ENCODE results near the gene MYLK.
"Not testable (repeated sequence)": the region's sequence is repeated elsewhere in the genome, so short reads cannot be mapped to it uniquely, and the experiment has no call there.

MYLK gene

DNA sequence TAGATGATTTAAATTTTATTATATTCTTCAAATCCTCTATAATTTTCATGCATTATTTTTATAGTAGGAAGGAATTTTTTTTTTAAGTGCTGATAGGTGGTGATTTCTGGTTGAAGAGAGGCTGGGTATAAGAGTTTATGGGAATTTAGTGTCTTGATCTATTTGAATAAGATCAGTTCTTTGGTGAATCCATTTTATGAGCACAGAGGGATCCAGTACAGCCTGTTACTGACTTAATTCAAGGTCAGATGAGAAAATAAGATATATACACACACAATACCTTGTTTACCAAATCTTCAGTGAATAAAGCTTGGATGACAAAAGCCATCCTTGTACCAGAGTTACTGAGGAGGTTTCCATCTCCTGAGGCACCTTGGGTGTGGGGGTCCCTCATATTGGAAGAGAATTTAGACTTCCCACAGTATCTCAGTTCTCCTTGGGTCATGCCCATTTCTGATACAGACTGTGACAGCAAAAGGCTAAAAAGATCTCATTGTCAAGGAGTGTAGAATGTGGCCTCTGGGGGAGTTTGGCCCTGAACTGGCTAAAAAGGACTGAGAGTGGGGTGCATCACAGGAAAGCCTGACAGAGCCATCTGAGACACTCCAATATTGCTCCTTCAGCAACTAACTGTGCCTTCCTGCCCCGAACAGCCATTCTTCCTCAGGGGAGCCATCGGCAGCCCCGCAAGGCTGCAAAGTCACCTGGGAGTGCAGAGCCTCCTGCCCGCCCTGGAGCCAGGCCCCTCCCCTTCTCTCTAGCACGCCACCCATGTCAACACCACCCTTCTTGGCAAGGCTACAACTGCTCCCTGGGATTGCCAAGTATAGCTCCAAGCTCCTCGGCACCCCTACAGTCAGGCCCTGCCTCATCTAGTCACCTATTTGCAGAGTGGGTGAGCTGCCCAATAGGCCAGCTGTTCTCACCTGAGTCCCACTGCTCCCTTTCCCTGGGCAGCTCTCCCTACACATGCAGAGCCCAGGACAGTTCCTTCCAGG lies 256.2 kb downstream of the MYLK start:
- DNase-seq (ENCODE audit: low read depth, low spot score): no peak

DNA sequence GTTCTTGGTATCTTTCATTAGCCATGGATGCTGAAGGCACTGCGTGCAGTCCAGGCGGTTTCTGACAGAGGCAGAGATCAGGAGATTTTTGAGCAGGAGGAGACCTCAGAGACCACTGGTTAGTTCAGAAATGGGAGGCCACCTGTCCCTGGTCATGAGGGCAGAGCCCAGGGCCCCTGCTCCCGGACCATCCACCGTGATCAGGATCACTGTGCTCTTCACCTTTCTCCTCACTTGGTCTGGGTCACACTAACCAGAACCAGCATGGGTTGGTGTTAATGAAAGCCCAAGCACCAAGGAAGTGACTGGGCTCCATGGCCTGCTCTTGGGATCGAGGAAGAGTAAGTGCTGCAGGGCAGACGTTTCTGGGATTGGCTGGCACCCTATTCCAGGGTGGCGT lies 257.3 kb downstream of the MYLK start:
- no peak for DNase-seq (ENCODE audit: low read depth, low spot score)

DNA sequence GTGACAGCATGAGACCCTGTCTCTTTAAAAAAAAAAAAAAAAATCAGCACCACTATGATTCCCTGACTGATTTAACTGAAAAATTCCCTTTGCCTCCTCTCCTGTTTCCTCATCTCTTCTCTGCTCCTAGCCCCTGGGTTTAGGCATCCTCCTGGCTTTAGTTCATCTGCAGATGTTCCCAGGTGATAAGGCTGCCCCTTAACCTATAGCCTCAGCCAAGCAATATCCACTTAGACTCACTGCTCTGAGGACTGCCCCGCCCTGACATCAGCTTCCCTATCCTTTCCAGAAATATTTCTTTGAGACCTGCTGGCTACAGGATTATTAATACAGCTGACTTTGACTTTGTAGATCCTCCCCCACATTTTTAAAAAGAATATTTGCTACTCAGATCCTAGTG lies 259.8 kb downstream of the MYLK start:
- no peak for DNase-seq (ENCODE audit: low read depth, low spot score)

DNA sequence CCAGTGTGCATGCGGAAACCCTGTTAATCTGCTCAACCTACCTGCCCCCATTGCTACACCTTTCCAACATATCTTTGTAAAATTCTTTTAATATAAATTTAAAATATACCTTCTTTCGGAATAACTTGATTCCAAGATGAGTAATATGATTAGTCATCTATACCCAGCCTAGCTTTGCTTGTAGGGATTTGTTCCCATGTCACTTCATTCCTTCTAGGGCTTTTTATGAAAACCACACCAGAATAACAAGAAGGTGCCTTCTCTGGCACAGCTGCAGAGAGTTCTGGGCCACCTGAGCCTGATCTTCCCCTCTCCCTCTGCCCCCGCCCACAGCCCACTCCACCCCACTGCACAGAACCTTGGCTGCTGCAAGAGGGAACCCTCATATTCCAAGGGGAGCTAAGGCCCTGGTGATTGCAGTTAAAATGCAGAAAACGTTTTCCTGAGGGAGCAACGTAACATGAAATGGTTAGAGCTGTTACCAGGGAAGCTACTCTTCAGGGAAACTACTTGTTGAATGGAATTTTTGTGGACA lies 260.7 kb downstream of the MYLK start:
- no peak for DNase-seq (ENCODE audit: low read depth, low spot score)

DNA sequence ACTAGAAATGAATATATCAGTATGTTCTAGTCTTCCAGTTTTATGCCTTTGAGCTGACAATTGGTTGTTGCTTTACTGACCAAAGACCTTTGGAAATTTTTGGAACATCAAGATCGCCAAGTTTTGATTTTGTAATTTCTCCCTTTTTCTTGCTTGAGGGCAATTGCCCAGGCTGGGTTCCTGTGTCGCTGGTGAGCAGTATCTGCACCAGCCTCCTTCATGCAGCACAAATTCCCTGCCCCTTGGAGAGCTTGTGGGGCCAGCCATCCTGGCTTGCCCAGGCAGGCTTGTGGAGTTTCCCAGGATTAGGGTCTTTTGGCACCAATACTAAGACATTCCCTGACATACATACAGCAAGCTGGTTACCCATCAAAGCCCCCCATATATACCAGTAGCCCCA lies 261.4 kb downstream of the MYLK start:
- no peak for DNase-seq (ENCODE audit: low read depth, low spot score)

DNA sequence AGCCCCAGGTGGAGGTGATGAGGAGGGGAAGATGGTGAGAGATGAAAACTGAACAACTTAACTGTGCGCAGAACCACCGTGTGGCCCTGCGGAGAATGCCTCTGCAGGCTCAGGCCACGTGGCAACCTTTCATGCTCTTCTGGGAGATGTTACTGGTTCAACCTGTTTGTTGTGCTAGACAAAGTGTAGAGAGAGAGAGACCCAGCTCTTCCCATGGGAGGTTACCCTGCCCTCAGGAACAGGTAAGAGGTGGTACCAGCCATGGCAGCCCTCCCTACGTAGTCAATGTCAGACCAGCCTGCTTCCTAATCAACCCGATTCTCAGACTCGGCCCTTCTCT lies 262.3 kb downstream of the MYLK start:
- no peak for DNase-seq (ENCODE audit: low read depth, low spot score)

DNA sequence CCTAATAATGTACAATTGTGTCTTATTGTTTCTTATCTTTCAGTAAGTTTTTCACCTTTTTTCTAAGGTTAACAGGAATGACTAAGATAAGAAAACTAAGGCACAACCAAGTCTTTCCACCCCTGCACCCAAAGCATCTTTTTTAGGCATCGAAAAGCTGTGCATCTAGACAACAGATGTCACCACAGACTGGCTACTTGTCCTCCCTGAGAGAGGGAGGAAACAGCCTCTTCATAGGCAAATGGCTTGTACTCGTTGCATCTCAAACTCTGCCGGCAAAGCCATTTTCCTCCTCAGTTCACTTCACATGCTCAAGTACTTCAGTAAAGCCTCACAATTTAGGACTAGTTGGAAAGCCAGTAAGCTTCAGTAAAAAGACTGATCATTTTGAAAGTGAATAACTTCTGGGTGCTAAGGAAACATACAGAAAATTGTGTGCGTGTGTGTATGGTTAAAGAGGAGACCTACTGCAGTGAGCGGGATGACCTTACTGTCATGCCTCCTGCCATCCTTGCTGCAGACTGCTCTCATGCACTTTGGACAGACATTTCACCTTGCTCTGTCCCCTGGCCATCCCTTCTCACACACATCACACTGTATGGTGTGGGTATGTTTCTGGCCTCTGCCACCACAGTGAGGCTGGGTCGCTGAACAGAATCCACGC lies 262.8 kb downstream of the MYLK start:
- no peak for DNase-seq (ENCODE audit: low read depth, low spot score)

DNA sequence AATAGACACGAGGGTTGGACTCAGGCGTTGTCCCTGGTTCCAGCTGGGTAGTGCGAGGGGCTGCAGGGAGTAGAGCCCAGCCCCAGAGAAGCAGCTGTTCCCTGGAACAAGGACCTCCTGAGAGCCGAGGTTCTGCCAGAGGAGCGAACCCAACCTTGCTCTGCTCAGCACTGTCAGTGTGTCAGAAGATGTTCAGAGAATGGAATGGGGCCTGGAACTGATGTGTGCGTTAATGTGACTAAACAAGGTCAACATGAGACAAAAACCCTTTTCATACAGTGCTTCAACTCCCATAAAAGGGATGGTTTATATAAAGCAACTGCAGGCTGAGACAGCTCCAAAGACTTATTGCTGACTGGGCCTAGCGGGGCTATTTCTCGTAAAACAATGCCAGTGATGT lies 263.8 kb downstream of the MYLK start:
- DNase-seq (ENCODE audit: low read depth, low spot score): no peak

DNA sequence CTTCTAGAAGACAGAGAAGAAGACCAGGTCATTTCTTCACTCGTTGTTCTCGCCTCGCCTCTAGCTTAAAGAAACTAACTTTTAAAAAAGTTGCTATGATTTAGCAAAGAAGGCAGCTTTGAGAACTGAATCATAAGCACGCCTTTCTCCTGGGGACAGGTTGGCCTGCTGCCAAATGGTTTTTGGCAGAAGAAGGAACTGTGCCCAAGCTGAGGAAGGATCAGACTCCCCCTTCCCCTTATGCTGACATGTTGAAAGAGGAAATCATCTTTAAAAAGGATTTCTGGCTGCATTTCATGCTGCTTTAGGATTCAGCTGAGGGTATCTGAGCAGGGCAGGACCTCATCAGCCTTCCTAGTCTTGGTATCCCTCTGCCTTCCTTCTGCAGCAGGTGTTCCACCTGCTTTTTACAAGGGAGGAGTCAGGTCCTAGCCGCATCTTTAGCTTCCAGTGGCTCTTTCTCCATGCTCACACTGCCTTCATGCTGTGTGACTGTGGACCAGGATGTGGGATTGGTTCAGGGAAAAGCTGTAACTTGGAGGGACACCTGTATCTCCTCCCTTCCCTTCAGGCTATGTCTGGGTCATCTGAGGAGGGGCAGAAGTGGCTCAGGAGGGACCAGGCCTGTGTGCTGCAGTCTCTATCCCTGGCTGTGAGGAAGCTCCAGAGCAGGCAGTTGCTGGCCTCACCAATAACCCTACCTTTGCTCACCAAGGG lies 265.2 kb downstream of the MYLK start:
- DNase-seq (ENCODE audit: low read depth, low spot score): peak; percentile 59

DNA sequence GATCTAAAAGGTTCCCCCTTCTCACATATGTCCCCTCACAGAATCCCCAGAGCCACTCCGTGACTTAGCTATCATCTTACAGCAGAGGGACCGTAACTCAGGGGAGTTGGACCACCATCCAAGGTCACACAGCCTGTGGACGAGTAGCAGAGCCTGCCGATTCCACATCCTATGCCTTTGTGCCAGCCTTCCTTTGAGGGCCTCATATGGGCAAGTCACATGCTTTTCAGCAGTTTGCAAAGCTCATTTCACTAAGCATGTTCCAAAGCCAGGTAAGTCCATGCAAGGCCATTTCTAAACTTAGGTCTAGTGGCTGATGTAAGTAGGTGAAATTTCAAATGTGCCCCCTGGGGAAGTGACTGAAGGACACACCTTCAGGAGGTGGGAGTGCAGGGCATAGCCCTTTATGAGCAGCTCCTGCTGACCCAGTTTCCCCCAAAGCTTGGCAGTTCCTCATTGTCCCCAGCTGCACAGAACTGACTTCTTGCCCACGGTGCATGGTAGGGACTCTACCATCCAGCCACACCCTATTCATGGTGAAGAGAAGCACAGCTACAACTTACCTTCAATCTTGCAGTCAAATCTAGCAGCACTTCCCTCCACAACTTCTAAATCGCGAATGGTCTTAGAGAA lies 265.9 kb downstream of the MYLK start:
- no peak for DNase-seq (ENCODE audit: low read depth, low spot score)

DNA sequence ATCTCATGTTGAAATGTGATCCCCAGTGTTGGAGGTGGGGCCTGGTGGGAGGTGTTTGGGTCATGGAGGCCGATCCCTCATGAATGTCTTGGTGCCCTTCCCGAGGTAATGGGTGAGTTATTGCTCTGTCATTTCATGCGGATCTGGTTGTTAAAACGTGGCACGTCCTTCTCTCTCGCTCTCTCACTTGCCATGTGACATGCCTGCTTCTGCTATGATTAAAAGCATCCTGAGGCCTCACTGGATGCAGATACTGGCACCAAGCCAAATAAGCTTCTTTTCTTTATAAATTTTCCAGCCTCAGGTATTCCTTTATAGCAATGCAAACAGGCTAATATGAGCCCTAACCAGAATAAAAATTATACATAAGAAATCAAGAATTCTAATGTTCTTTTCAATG lies 267.5 kb downstream of the MYLK start:
- DNase-seq (ENCODE audit: low read depth, low spot score): no peak

DNA sequence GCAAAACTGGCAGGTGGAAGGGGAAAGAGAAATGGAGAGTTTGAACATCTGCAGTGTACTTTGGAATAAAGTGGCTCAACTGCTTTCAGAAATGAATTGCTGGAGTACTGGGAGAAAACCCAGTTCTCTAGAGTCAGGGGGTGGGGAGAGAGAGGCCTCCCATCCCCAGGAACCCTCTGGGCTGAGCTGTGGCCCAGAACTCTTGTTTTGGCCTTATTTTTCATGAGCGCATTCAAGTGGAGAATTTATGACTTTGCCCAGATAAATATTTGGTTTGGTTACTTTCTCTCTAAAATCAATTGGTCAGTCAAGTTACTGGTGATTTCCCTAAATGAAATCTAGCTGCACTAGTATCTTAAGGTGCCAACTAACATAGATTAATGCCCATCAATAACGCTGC lies 270.6 kb downstream of the MYLK start:
- no peak for DNase-seq (ENCODE audit: low read depth, low spot score)

DNA sequence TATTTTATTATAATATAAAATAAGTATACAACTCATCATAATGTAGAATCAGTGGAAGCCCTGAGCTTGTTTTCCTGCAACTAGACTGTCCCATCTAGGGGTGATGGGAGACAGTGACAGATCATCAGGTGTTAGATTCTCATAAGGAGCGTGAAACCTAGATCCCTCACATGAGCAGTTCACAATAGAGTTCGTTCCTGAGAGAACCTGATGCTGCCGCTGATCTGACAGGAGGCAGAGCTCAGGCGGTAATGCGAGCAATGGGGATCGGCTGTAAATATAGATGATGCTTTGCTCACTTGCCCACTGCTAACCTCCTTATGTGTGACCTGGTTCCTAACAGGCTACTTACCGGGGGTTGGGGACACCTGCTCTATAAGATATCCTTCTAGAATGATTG lies 272.5 kb downstream of the MYLK start:
- not testable (repeated sequence) for DNase-seq (ENCODE audit: low read depth, low spot score)

DNA sequence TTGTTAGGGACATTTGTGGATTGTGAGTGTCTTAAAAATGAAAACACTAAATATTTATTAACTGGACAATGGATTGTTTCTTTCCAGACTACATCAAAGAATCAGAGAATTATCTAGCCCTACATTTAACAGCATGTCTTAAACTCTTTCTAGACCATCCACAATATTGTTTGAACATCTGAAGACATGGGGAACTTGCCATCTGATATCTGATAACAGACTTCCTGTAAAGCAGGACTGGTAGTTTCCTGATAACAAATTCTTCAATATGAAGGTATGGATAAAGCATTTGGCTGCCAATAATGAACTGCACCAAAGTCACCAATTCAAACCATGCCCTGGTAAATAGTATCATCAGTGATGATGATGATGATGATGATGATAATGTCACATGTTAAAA lies 273.1 kb downstream of the MYLK start:
- DNase-seq (ENCODE audit: low read depth, low spot score): no peak

DNA sequence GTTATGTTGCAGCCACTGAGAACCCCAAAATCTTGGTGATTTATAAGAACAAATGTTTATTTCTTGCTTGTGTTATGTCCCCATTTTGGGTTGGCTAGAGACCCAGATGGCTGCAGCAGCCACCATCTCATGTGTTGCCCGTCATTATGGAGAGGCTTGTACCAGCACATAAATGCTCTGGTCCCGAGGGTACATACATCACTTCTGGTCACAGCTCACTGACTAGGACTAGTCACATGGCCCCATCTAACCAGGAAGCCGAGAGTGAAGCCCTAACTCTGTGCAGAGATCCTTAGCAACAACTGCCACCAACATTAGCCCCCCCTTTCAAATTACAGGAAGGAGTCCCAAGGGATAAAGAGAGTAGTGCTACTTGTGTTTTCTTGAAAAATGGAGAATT lies 273.8 kb downstream of the MYLK start:
- DNase-seq (ENCODE audit: low read depth, low spot score): no peak

DNA sequence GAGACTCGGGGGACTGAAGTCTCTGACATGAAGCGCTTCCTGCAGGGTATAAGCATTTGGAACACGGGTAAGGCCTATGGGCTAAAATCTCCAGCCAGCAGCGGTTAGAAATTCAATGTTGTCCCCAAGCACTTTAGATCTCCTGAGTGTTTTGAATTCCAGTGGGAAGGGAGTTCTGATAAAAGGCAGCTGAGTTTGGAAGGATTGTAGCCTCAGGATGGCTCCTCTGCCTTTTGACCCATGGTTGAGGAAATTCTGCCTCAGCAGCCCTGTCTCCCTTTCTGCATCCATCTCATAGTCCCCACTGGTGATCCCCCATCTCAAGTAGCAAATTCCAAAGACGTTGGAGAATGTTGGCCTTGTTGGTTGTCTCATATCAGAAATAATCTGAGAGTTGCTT lies 275.1 kb downstream of the MYLK start:
- no peak for DNase-seq (ENCODE audit: low read depth, low spot score)

DNA sequence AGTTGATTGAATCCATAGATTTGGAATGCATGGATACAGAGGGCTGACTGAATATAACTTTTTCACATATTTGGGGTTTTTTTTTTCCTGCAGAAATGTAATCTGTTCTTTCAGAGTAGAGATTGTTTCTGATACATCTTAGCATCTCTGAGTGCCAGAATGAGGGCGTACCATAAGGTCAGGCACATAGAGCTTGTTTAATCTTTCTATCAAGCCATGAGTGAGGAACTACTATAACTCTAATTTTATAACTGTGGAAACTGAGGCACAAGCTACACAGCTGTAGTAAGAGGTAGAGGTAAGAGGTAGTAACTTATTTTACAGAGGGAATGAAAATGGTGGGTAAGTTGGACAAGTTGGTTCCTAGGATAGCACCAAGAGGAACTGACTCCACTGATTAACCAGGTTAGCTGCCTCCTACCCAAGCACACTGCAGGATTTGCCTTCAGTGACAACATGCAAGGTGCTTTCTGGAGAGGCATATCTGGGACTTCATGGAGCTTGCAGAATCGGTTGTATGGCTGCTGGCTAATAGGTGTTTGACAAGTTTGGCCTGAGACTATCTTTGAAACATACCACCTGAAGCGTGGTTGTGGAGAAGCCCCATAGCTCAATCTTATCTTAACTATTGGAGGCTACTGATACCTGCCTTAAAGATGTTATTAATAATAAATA lies 275.7 kb downstream of the MYLK start:
- no peak for DNase-seq (ENCODE audit: low read depth, low spot score)

DNA sequence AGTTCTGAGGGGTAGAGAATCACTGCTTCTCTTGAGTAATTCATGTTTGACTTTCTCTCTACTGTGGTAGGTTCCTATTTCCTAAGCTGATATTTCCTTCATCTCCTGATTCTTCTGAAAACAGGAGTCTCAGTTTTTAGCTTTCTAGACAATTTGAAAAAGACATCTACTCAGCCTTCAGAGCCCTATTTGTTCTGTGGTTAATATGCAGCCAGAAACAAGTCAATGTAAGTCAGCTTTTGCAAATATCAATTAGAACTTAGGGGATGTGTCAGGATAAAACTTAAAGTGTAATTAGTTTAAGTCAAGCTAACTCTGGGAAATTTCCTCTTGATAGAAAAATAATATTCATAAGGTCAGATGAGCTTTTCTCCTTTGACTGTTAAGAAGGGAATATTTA lies 277.6 kb downstream of the MYLK start:
- no peak for DNase-seq (ENCODE audit: low read depth, low spot score)

DNA sequence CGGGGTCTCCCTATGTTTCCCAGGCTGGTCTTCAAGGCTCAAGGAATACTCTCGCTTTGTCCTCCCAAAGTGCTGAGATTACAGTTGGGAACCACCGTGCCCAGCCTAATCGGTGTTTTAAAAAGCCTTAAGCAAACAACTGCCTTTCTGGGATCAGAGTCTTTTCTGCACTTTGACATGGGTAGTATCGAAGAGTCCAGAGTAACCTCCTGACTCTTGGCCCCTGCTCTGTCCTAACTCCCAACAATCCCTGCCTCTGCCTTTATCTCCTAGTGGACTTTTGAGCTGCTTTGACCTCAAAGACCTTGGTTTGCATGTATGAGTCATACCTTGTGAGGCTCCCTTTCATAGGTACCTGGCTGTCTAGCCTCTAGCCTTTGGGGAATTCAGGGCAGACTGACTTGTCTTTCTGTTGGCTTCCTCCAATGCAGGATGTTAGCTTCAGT lies 278.3 kb downstream of the MYLK start:
- DNase-seq (ENCODE audit: low read depth, low spot score): no peak

DNA sequence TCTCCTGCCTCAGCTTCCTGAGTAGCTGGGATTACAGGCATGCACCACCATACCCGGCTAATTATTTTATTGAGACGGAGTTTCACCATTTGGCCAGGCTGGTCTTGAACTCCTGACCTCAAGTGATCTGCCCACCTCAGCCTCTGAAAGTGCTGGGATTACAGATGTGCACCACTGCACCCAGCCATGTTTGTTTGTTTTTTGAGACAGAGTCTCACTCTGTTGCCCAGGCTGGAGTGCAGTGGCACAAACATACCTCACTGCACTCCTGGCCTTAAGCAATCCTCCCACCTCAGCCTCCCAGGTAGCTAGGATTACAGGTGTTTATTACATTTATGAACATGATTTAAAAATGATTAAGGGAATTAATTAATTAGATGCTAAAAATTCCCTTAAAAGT lies 281.0 kb downstream of the MYLK start:
- DNase-seq (ENCODE audit: low read depth, low spot score): not testable (repeated sequence)

DNA sequence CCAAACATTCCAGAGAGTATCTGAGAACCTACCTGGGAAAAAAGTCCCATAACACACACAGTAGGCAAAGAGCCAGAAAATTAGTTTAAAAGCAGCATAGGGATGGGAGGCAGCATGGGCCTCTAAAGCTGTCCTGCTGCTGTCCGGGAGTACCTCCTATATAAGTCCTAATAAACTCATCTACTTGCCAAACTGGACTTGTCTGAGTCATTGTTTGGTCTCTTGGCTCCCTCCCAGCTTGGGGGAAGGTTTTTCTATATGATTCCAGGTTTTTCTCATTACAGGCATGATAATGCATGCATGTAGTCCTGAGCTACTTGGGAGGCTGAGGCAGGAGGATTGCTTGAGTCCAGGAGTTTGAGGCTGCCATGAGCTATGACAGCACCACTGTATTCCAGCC lies 281.8 kb downstream of the MYLK start:
- peak; percentile 52 for DNase-seq (ENCODE audit: low read depth, low spot score)

Data from brain pericyte (primary cell).